ENCODE data around the gene GFI1B.

Gene GFI1B

GRCh38 chr9:133005957-133006356 is 27.5 kb downstream of the GFI1B start:
- DNase-seq (ENCODE audit: extremely low read depth, low read depth): no peak
- no peak for TF ChIP-seq CTCF (IDR thresholded peaks at IDR 0.05; ENCODE audit: low read depth, low read length)

GRCh38 chr9:133006731-133007352 is 28.3 kb downstream of the GFI1B start:
- no peak for DNase-seq (ENCODE audit: extremely low read depth, low read depth)
- TF ChIP-seq CTCF (IDR thresholded peaks at IDR 0.05; ENCODE audit: low read depth, low read length): no peak

- no peak for DNase-seq (ENCODE audit: extremely low read depth, low read depth)
- TF ChIP-seq CTCF (IDR thresholded peaks at IDR 0.05; ENCODE audit: low read depth, low read length): no peak
Measured at GRCh38 chr9:133008406-133008805, 29.9 kb downstream of the GFI1B start.

GRCh38 chr9:133008824-133009223 is 30.3 kb downstream of the GFI1B start:
- no peak for TF ChIP-seq CTCF (IDR thresholded peaks at IDR 0.05; ENCODE audit: low read depth, low read length)
- no peak for DNase-seq (ENCODE audit: extremely low read depth, low read depth)

GRCh38 chr9:133009906-133010582 is 31.6 kb downstream of the GFI1B start:
- no peak for TF ChIP-seq CTCF (IDR thresholded peaks at IDR 0.05; ENCODE audit: low read depth, low read length)
- DNase-seq (ENCODE audit: extremely low read depth, low read depth): no peak

GRCh38 chr9:133014696-133015095 is 36.2 kb downstream of the GFI1B start:
- no peak for TF ChIP-seq CTCF (IDR thresholded peaks at IDR 0.05; ENCODE audit: low read depth, low read length)
- DNase-seq (ENCODE audit: extremely low read depth, low read depth): no peak

- TF ChIP-seq CTCF (IDR thresholded peaks at IDR 0.05; ENCODE audit: low read depth, low read length): no peak
- DNase-seq (ENCODE audit: extremely low read depth, low read depth): no peak
Measured at GRCh38 chr9:133023117-133023890, 44.8 kb downstream of the GFI1B start.
